HCT116 (cell line): ENCODE data around the gene TBCD. TPM values are rescaled to one million over a fixed set of nuclear protein-coding genes. Genes with fewer than 3 reads are reported as not detected.

Experiments
- ATAC-seq: fragments of 200-7000 bp; cut with Tn5 transposase; 2 replicates; pipeline ENCODE4 v1.9.1; 2020; ENCODE audit warnings: mild to moderate bottlenecking, moderate library complexity
- BruUV-seq: library from RNA; stranded (reverse); fragments of 400-500 nt; replicated peaks from 2 replicates; lab custom pipeline; 2021; lab: Mats Ljungman, UMichigan
- CTCF ChIA-PET: fragments of 300-600 bp; sonication (Branson Sonifier 250); formaldehyde crosslinking; loops from one replicate; lab custom pipeline; 2021; ENCODE audit warnings: antibody characterized with exemption; lab: Charles Lee
- POLR2A ChIA-PET: fragments of 300-600, 350-600 bp; sonication (Branson Sonifier 250); formaldehyde crosslinking; loops from one replicate; lab custom pipeline; 2021; ENCODE audit warnings: antibody characterized with exemption; lab: Charles Lee
- RAD21 ChIA-PET, 2 experiments: fragments of 300-600 bp; sonication (Branson Sonifier 250); formaldehyde crosslinking; loops; one replicate each; lab custom pipeline; 2023; ENCODE audit warnings: low total read pairs in 2 of 2; ENCODE audit not compliant: uncharacterized antibody in 2 of 2, unreplicated experiment in 2 of 2, low non-redundant PET in 1 of 2; lab: Charles Lee
- DNase-seq: peaks from one replicate; pipeline ENCODE4 v3.0.0-alpha.2; 2010; ENCODE audit warnings: low read depth, low spot score
- H2AFZ ChIP-seq: fragments of 200-600 bp; shearing (Covaris generic), sonication (generic); 2 replicates; pipeline ENCODE4 v1.6.1; 2017; ENCODE audit warnings: low read depth, mixed run types, mixed read lengths, antibody characterized with exemption, low read length; ENCODE audit not compliant: poor library complexity, severe bottlenecking
- H3K27ac ChIP-seq: 2 replicates; pipeline ENCODE4 v1.5.1; 2012; ENCODE audit warnings: low read depth, low read length
- H3K27me3 ChIP-seq: fragments of 200-600 bp; sonication (generic); 2 replicates; pipeline ENCODE4 v1.6.1; 2016; ENCODE audit warnings: mixed run types, low read length, mixed read lengths; ENCODE audit not compliant: insufficient read depth
- H3K36me3 ChIP-seq, 2 experiments: fragments of 200-500 bp in 1 of 2; fragments of 200-600 bp in 1 of 2; sonication (Bioruptor generic) in 1 of 2; sonication (generic) in 1 of 2; 2 replicates each; pipeline versions ENCODE4 v1.5.1 to v1.6.1; 2014 to 2016; ENCODE audit warnings: low read length in 2 of 2, inconsistent platforms in 1 of 2, mixed read lengths in 1 of 2, mixed run types in 1 of 2; ENCODE audit not compliant: insufficient read depth in 2 of 2, control insufficient read depth in 1 of 2
- H3K4me1 ChIP-seq, 2 experiments: fragments of 200-600 bp in 1 of 2; sonication (generic) in 1 of 2; 2 replicates each; pipeline versions ENCODE4 v1.5.1 to v1.6.1; 2012 to 2017; ENCODE audit warnings: low read length in 2 of 2, inconsistent platforms in 1 of 2, mild to moderate bottlenecking in 1 of 2, mixed read lengths in 1 of 2, mixed run types in 1 of 2, moderate library complexity in 1 of 2; ENCODE audit not compliant: insufficient read depth in 2 of 2, control insufficient read depth in 1 of 2
- H3K4me2 ChIP-seq: fragments of 200-600 bp; sonication (generic); 2 replicates; pipeline ENCODE4 v1.6.1; 2017; ENCODE audit warnings: mixed run types, low read length, mixed read lengths
- H3K4me3 ChIP-seq, 2 experiments: fragments of 200-600 bp in 1 of 2; sonication (generic) in 1 of 2; replicated peaks in 1 of 2; 2 replicates each; pipeline ENCODE4 v1.5.1; 2011 to 2016; ENCODE audit warnings: low read length in 2 of 2, control low read depth in 1 of 2, low read depth in 1 of 2, mild to moderate bottlenecking in 1 of 2, mixed read lengths in 1 of 2, mixed run types in 1 of 2
- H3K79me2 ChIP-seq: fragments of 200-600 bp; sonication (generic); 2 replicates; pipeline ENCODE4 v1.6.1; 2017; ENCODE audit warnings: mild to moderate bottlenecking, mixed run types, low read length, moderate library complexity, mixed read lengths; ENCODE audit not compliant: insufficient read depth
- H3K9ac ChIP-seq: fragments of 200-600 bp; sonication (generic); 2 replicates; pipeline ENCODE4 v1.6.1; 2016; ENCODE audit warnings: low read length, mixed read lengths
- H3K9me2 ChIP-seq: fragments of 200-600 bp; sonication (generic), shearing (Covaris generic); 2 replicates; pipeline ENCODE4 v1.6.1; 2017; ENCODE audit warnings: mixed run types, mild to moderate bottlenecking, moderate library complexity; ENCODE audit not compliant: insufficient read depth
- H3K9me3 ChIP-seq, 2 experiments: fragments of 200-500 bp in 1 of 2; fragments of 200-600 bp in 1 of 2; sonication (Bioruptor generic) in 1 of 2; sonication (generic) in 1 of 2; 2 replicates each; pipeline ENCODE4 v1.6.1; 2014 to 2017; ENCODE audit warnings: low read length in 2 of 2, mixed read lengths in 2 of 2, inconsistent platforms in 1 of 2, low read depth in 1 of 2, mild to moderate bottlenecking in 1 of 2, mixed run types in 1 of 2, moderate library complexity in 1 of 2; ENCODE audit not compliant: control insufficient read depth in 1 of 2, insufficient read depth in 1 of 2
- H4K20me1 ChIP-seq: fragments of 200-600 bp; sonication (generic), shearing (Covaris generic); 2 replicates; pipeline ENCODE4 v1.6.1; 2017; ENCODE audit warnings: mixed run types, mild to moderate bottlenecking, moderate library complexity; ENCODE audit not compliant: insufficient read depth
- CBX3 ChIP-seq: IDR thresholded peaks from 2 replicates; pipeline ENCODE4 v1.6.1; 2012; ENCODE audit warnings: low read depth
- ELF1 ChIP-seq: IDR thresholded peaks from 2 replicates; pipeline ENCODE4 v1.6.1; 2012; ENCODE audit warnings: low read depth, borderline replicate concordance
- EZH2 ChIP-seq: fragments of 200-600 bp; sonication (generic); IDR thresholded peaks from 2 replicates; pipeline ENCODE4 v1.6.1; 2017; ENCODE audit warnings: antibody characterized with exemption, mixed run types
- FOSL1 ChIP-seq: IDR thresholded peaks from 2 replicates; pipeline ENCODE4 v1.6.1; 2012; ENCODE audit warnings: low read depth
- JUND ChIP-seq: IDR thresholded peaks from 2 replicates; pipeline ENCODE4 v1.6.1; 2012
- POLR2AphosphoS5 ChIP-seq: IDR thresholded peaks from 2 replicates; pipeline ENCODE4 v1.6.1; 2011; ENCODE audit warnings: mild to moderate bottlenecking, low read depth, low read length, moderate library complexity
- RAD21 ChIP-seq: IDR thresholded peaks from 2 replicates; pipeline ENCODE4 v1.6.1; 2012; ENCODE audit warnings: low read depth, mild to moderate bottlenecking
- SP1 ChIP-seq: IDR thresholded peaks from 2 replicates; pipeline ENCODE4 v1.6.1; 2012; ENCODE audit warnings: low read depth
- SRF ChIP-seq: IDR thresholded peaks from 2 replicates; pipeline ENCODE4 v1.6.1; 2012; ENCODE audit warnings: low read depth
- TCF7L2 ChIP-seq: IDR thresholded peaks from 2 replicates; pipeline ENCODE4 v1.7.0; 2011; ENCODE audit warnings: borderline replicate concordance, inconsistent platforms; ENCODE audit not compliant: insufficient read depth, insufficient read length; ENCODE audit errors: extremely low read depth
- YY1 ChIP-seq: IDR thresholded peaks from 2 replicates; pipeline ENCODE4 v1.6.1; 2011; ENCODE audit warnings: low read length, low read depth, moderate library complexity, mild to moderate bottlenecking; ENCODE audit not compliant: insufficient replicate concordance; ENCODE audit errors: extremely low read depth
- ZFX ChIP-seq: fragments of 450-650 bp; IDR thresholded peaks from 2 replicates; pipeline ENCODE4 v1.6.1; 2017
- ZNF274 ChIP-seq: fragments of 200-500 bp; sonication (Bioruptor generic); IDR thresholded peaks from 2 replicates; pipeline ENCODE4 v1.6.1; 2014; ENCODE audit warnings: mild to moderate bottlenecking, low read depth, low read length, inconsistent platforms
- intact Hi-C: fragments of 100-400 bp; cut with micrococcal nuclease; formaldehyde crosslinking; loops from 2 replicates; pipeline ENCODE4 v1.10.0; 2022
- total RNA-seq: library from RNA; stranded (reverse); gene quantifications from one replicate; pipeline ENCODE4 v1.2.1, GENCODE V29; 2021; ENCODE audit not compliant: unreplicated experiment
- TF ChIP-seq, protein P1 (sequence below): IDR thresholded peaks from 2 replicates; pipeline ENCODE4 v1.6.1; 2012; ENCODE audit warnings: low read depth
- TF ChIP-seq, protein P2 (sequence below): IDR thresholded peaks from 2 replicates; pipeline ENCODE4 v1.6.1; 2012
- TF ChIP-seq, protein P3 (sequence below): IDR thresholded peaks from 2 replicates; pipeline ENCODE4 v1.6.1; 2012
- TF ChIP-seq, protein P4 (sequence below), 3 experiments: fragments of 200-600 bp in 1 of 3; sonication (generic) in 1 of 3; IDR thresholded peaks in 2 of 3; conservative IDR thresholded peaks in 1 of 3; 2 replicates each; pipeline ENCODE4 v1.5.1; 2012 to 2017; ENCODE audit warnings: low read depth in 2 of 3, low read length in 2 of 3, antibody characterized with exemption in 1 of 3, borderline replicate concordance in 1 of 3, control low read depth in 1 of 3, mild to moderate bottlenecking in 1 of 3, mixed read lengths in 1 of 3, mixed run types in 1 of 3, moderate library complexity in 1 of 3; ENCODE audit not compliant: insufficient read depth in 1 of 3

Gene TBCD
- total RNA-seq, 1 experiment from 2014 or later: 152 TPM

- Histone ChIP-seq H2AFZ (no peak overlapping the region), H3K9ac (no peak overlapping the region), H3K27ac (no peak overlapping the region), H3K4me2 (no peak overlapping the region), H3K4me3 (no peak overlapping the region), H3K36me3 (no peaks in the 10 kb centered on the region), H3K4me1 (no peaks in the 10 kb centered on the region)
- ChIA-PET RAD21 (no interaction called here), POLR2A (no interaction called here)
- BruUV-seq: no TSS peak
- ATAC-seq (no peak), DNase-seq (no peak)
- intact Hi-C loops: no loop called here
- TF ChIP-seq RAD21 (no peak), TCF7L2 (no peak), ZFX (no peak), FOSL1 (no peak), SRF (no peak), CBX3 (no peak), JUND (no peak), SP1 (no peak), EZH2 (no peak), POLR2AphosphoS5 (no peak), YY1 (no peak), ZNF274 (no peak), ELF1 (no peak)
- TF ChIP-seq, protein P1, sequence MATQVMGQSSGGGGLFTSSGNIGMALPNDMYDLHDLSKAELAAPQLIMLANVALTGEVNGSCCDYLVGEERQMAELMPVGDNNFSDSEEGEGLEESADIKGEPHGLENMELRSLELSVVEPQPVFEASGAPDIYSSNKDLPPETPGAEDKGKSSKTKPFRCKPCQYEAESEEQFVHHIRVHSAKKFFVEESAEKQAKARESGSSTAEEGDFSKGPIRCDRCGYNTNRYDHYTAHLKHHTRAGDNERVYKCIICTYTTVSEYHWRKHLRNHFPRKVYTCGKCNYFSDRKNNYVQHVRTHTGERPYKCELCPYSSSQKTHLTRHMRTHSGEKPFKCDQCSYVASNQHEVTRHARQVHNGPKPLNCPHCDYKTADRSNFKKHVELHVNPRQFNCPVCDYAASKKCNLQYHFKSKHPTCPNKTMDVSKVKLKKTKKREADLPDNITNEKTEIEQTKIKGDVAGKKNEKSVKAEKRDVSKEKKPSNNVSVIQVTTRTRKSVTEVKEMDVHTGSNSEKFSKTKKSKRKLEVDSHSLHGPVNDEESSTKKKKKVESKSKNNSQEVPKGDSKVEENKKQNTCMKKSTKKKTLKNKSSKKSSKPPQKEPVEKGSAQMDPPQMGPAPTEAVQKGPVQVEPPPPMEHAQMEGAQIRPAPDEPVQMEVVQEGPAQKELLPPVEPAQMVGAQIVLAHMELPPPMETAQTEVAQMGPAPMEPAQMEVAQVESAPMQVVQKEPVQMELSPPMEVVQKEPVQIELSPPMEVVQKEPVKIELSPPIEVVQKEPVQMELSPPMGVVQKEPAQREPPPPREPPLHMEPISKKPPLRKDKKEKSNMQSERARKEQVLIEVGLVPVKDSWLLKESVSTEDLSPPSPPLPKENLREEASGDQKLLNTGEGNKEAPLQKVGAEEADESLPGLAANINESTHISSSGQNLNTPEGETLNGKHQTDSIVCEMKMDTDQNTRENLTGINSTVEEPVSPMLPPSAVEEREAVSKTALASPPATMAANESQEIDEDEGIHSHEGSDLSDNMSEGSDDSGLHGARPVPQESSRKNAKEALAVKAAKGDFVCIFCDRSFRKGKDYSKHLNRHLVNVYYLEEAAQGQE: no peak
- TF ChIP-seq, protein P2, sequence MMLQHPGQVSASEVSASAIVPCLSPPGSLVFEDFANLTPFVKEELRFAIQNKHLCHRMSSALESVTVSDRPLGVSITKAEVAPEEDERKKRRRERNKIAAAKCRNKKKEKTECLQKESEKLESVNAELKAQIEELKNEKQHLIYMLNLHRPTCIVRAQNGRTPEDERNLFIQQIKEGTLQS: no peak
- TF ChIP-seq, protein P3, sequence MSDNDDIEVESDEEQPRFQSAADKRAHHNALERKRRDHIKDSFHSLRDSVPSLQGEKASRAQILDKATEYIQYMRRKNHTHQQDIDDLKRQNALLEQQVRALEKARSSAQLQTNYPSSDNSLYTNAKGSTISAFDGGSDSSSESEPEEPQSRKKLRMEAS: no peak
- TF ChIP-seq, protein P4, sequence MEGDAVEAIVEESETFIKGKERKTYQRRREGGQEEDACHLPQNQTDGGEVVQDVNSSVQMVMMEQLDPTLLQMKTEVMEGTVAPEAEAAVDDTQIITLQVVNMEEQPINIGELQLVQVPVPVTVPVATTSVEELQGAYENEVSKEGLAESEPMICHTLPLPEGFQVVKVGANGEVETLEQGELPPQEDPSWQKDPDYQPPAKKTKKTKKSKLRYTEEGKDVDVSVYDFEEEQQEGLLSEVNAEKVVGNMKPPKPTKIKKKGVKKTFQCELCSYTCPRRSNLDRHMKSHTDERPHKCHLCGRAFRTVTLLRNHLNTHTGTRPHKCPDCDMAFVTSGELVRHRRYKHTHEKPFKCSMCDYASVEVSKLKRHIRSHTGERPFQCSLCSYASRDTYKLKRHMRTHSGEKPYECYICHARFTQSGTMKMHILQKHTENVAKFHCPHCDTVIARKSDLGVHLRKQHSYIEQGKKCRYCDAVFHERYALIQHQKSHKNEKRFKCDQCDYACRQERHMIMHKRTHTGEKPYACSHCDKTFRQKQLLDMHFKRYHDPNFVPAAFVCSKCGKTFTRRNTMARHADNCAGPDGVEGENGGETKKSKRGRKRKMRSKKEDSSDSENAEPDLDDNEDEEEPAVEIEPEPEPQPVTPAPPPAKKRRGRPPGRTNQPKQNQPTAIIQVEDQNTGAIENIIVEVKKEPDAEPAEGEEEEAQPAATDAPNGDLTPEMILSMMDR (IDR thresholded peaks at IDR 0.05 in 2 of 3, conservative IDR thresholded peaks at IDR 0.05 in 1 of 3; ENCODE audit: borderline replicate concordance in 1 of 3, insufficient read depth in 1 of 3, low read depth in 2 of 3, low read length in 2 of 3): no peak
- TF ChIP-seq, all 23 proteins: peak for 0
- CTCF ChIA-PET: no interaction called here
- Histone ChIP-seq H3K79me2 (no peaks in the 10 kb centered on the region), H4K20me1 (no peaks in the 10 kb centered on the region), H3K27me3 (no peaks in the 10 kb centered on the region), H3K9me2 (no peaks in the 10 kb centered on the region), H3K9me3 (no peaks in the 10 kb centered on the region)
Observed at GRCh38 chr17:82970067-82970466, 218.2 kb downstream of the TBCD start.
